Measurements from ENCODE around the gene LMX1A.

DNA sequence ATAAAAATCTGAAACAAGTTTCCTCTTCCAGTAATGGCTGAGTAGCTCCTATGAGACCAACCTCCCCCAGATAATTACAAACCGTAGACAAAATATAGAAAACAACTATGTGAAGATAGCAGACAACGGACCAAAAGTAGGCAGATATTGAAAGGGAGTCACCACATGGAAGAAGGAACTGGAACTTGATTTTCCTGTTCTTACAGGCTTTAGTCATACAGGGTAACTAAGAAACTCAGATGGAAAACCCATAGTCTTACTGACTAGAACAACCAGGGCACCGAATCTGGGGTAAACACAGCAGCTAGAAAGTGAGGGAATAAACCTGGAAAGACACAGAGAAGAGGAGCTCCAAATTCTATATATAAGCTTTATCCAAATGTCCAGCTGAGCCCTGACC is 26.0 kb downstream of the LMX1A start:
- no peak for TF ChIP-seq CTCF (conservative IDR thresholded peaks at IDR 0.05; ENCODE audit: low read length)
- no peak for TF ChIP-seq EZH2phosphoT487 (IDR thresholded peaks at IDR 0.05; ENCODE audit: borderline replicate concordance)
